H9 (cell line): ENCODE data around the gene DOCK10. TPM values are rescaled to one million over a fixed set of nuclear protein-coding genes. Genes with fewer than 3 reads are reported as not detected.

Experiments used
- DNase-seq: peaks from one replicate; pipeline ENCODE4 v3.0.0-alpha.2; 2017
- H2AFZ ChIP-seq: one replicate; pipeline ENCODE4 v1.6.1; 2013; ENCODE audit warnings: mild to moderate bottlenecking, low read length, control low read depth, moderate library complexity
- H2AK5ac ChIP-seq: 2 replicates; pipeline ENCODE4 v1.6.1; 2013; ENCODE audit warnings: low read length, control low read depth, mixed read lengths; ENCODE audit not compliant: insufficient read length
- H2BK120ac ChIP-seq: one replicate; pipeline ENCODE4 v1.6.1; 2013; ENCODE audit warnings: low read depth, mild to moderate bottlenecking, low read length, control low read depth, inconsistent platforms; ENCODE audit not compliant: poor library complexity, severe bottlenecking
- H2BK12ac ChIP-seq: 2 replicates; pipeline ENCODE4 v1.6.1; 2013; ENCODE audit warnings: low read length, control low read depth, mixed read lengths, low read depth; ENCODE audit not compliant: insufficient read length
- H2BK15ac ChIP-seq: 2 replicates; pipeline ENCODE4 v1.6.1; 2013; ENCODE audit warnings: low read depth, low read length, control low read depth
- H2BK20ac ChIP-seq: one replicate; pipeline ENCODE4 v1.6.1; 2013; ENCODE audit warnings: low read depth, mild to moderate bottlenecking, low read length, control low read depth, inconsistent platforms; ENCODE audit not compliant: poor library complexity, severe bottlenecking
- H2BK5ac ChIP-seq: 2 replicates; pipeline ENCODE4 v1.6.1; 2013; ENCODE audit warnings: low read length, control low read depth, mixed read lengths; ENCODE audit not compliant: insufficient read length
- H3K14ac ChIP-seq: 2 replicates; pipeline ENCODE4 v1.6.1; 2013; ENCODE audit warnings: low read length, control low read depth; ENCODE audit not compliant: insufficient read depth
- H3K18ac ChIP-seq: 2 replicates; pipeline ENCODE4 v1.6.1; 2013; ENCODE audit warnings: low read depth, mild to moderate bottlenecking, mixed read lengths, low read length, control low read depth; ENCODE audit not compliant: insufficient read length
- H3K23ac ChIP-seq: 2 replicates; pipeline ENCODE4 v1.6.1; 2013; ENCODE audit warnings: low read length, control low read depth, mixed read lengths, low read depth; ENCODE audit not compliant: insufficient read length
- H3K23me2 ChIP-seq: 2 replicates; pipeline ENCODE4 v1.6.1; 2013; ENCODE audit warnings: low read depth, mild to moderate bottlenecking, mixed read lengths, low read length, control low read depth; ENCODE audit not compliant: insufficient read length, poor library complexity, severe bottlenecking
- H3K27ac ChIP-seq: 2 replicates; pipeline ENCODE4 v1.5.1; 2013; ENCODE audit warnings: low read length, control low read depth, mixed read lengths, low read depth; ENCODE audit not compliant: insufficient read length
- H3K27me3 ChIP-seq: 2 replicates; pipeline ENCODE4 v1.6.1; 2013; ENCODE audit warnings: low read length, control low read depth, inconsistent platforms; ENCODE audit not compliant: insufficient read depth
- H3K4ac ChIP-seq: 2 replicates; pipeline ENCODE4 v1.6.1; 2013; ENCODE audit warnings: low read depth, mild to moderate bottlenecking, control low read depth, inconsistent platforms, low read length, moderate library complexity
- H3K4me1 ChIP-seq: 2 replicates; pipeline ENCODE4 v1.6.1; 2013; ENCODE audit warnings: low read length, control low read depth, inconsistent platforms; ENCODE audit not compliant: insufficient read depth
- H3K4me2 ChIP-seq: 2 replicates; pipeline ENCODE4 v1.6.1; 2013; ENCODE audit warnings: low read length, control low read depth, mixed read lengths; ENCODE audit not compliant: insufficient read length, insufficient read depth
- H3K56ac ChIP-seq: 2 replicates; pipeline ENCODE4 v1.6.1; 2013; ENCODE audit warnings: low read depth, mild to moderate bottlenecking, mixed read lengths, low read length, control low read depth; ENCODE audit not compliant: insufficient read length
- H3K79me1 ChIP-seq: 2 replicates; pipeline ENCODE4 v1.6.1; 2013; ENCODE audit warnings: low read depth, mild to moderate bottlenecking, moderate library complexity, low read length, control low read depth, inconsistent platforms; ENCODE audit not compliant: insufficient read depth, poor library complexity, severe bottlenecking
- H3K79me2 ChIP-seq: 2 replicates; pipeline ENCODE4 v1.6.1; 2013; ENCODE audit warnings: low read length, control low read depth, inconsistent platforms; ENCODE audit not compliant: insufficient read depth
- H3K9ac ChIP-seq: 2 replicates; pipeline ENCODE4 v1.6.1; 2013; ENCODE audit warnings: low read length, control low read depth, mixed read lengths; ENCODE audit not compliant: insufficient read length; ENCODE audit errors: extremely low read depth
- H3K9me3 ChIP-seq: one replicate; pipeline ENCODE4 v1.6.1; 2013; ENCODE audit warnings: low read depth, low read length, inconsistent platforms; ENCODE audit not compliant: control insufficient read depth
- H3T11ph ChIP-seq: one replicate; pipeline ENCODE4 v1.6.1; 2013; ENCODE audit warnings: mild to moderate bottlenecking, low read length, control low read depth, inconsistent platforms
- H4K20me1 ChIP-seq: one replicate; pipeline ENCODE4 v1.6.1; 2013; ENCODE audit not compliant: control insufficient read depth, insufficient read length, insufficient read depth
- H4K5ac ChIP-seq: 2 replicates; pipeline ENCODE4 v1.6.1; 2013; ENCODE audit warnings: low read depth, mild to moderate bottlenecking, mixed read lengths, low read length, control low read depth; ENCODE audit not compliant: insufficient read length
- H4K8ac ChIP-seq: replicated peaks from 2 replicates; pipeline ENCODE4 v1.6.1; 2013; ENCODE audit warnings: low read length, control low read depth, mixed read lengths, low read depth; ENCODE audit not compliant: insufficient read length
- H4K91ac ChIP-seq: 2 replicates; pipeline ENCODE4 v1.6.1; 2013; ENCODE audit warnings: low read depth, mild to moderate bottlenecking, moderate library complexity, mixed read lengths, low read length, control low read depth; ENCODE audit not compliant: insufficient read length
- H3K27ac Mint-ChIP-seq, 3 experiments: 2 replicates in 2 of 3; 3 replicates in 1 of 3; pipeline ENCODE4 v1.8.0; 2020 to 2021; ENCODE audit warnings: mixed read lengths in 3 of 3, mild to moderate bottlenecking in 1 of 3, moderate library complexity in 1 of 3
- H3K27me3 Mint-ChIP-seq: 2 replicates; pipeline ENCODE4 v1.8.0; 2021; ENCODE audit warnings: low read depth, mild to moderate bottlenecking, moderate library complexity, mixed read lengths
- H3K36me3 Mint-ChIP-seq, 3 experiments: 2 replicates in 2 of 3; 3 replicates in 1 of 3; pipeline ENCODE4 v1.8.0; 2020 to 2021; ENCODE audit warnings: low read depth in 3 of 3, mixed read lengths in 3 of 3; ENCODE audit not compliant: insufficient read depth in 1 of 3
- H3K4me1 Mint-ChIP-seq, 2 experiments: 2 replicates each; pipeline ENCODE4 v1.8.0; 2020; ENCODE audit warnings: mixed read lengths in 2 of 2
- H3K4me3 Mint-ChIP-seq, 2 experiments: 2 replicates in 1 of 2; 3 replicates in 1 of 2; pipeline ENCODE4 v1.8.0; 2020 to 2021; ENCODE audit warnings: mild to moderate bottlenecking in 2 of 2, mixed read lengths in 2 of 2, moderate library complexity in 1 of 2
- H3K9me3 Mint-ChIP-seq, 2 experiments: 2 replicates in 1 of 2; 3 replicates in 1 of 2; pipeline ENCODE4 v1.8.0; 2020; ENCODE audit warnings: mild to moderate bottlenecking in 2 of 2, mixed read lengths in 2 of 2, moderate library complexity in 1 of 2
- CTCF ChIP-seq: fragments of 200-600 bp; sonication (generic); conservative IDR thresholded peaks from 3 replicates; pipeline ENCODE4 v1.8.0; 2021; ENCODE audit warnings: antibody characterized with exemption, mild to moderate bottlenecking
- WGBS: extraction: QIAGEN DNeasy Blood & Tissue Kit; methylation state at CpG from one replicate; pipeline ENCODE4 v1.1.7; 2013; ENCODE audit warnings: missing lambda C conversion rate, low lambda C conversion rate, mixed read lengths; ENCODE audit not compliant: insufficient read length; ENCODE audit errors: extremely low coverage; 5-methylcytosine and 5-hydroxymethylcytosine counted together
- total RNA-seq: library from RNA; stranded (reverse); gene quantifications from 2 replicates; pipeline ENCODE4 v1.2.1, GENCODE V29; 2021

DOCK10 gene
- total RNA-seq, 1 experiment from 2014 or later: 0.79 TPM

GRCh38 chr2:225006730-225007129 is 35.5 kb downstream of the DOCK10 start:
- no peak overlapping the region for H2BK120ac ChIP-seq
- H3K4me2 ChIP-seq: no peak overlapping the region
- no peaks in the 10 kb centered on the region for H3K27me3 ChIP-seq
- H3K9me3 ChIP-seq: no peaks in the 10 kb centered on the region
- no peaks in the 10 kb centered on the region for H3K79me1 ChIP-seq
- H4K5ac ChIP-seq: no peak overlapping the region
- no peak overlapping the region for H2BK12ac ChIP-seq
- H4K8ac ChIP-seq: no peak overlapping the region
- H3K14ac ChIP-seq: no peak overlapping the region
- no peak for DNase-seq
- no peak overlapping the region for H3K4ac ChIP-seq
- H2AK5ac ChIP-seq: no peak overlapping the region
- H3K56ac ChIP-seq: no peak overlapping the region
- no peak overlapping the region for H3T11ph ChIP-seq
- no peak overlapping the region for H3K23ac ChIP-seq
- Mint-ChIP-seq H3K4me3 (no peak overlapping the region), H3K27ac (no peak overlapping the region), H3K9me3 (no peaks in the 10 kb centered on the region; a peak in 1 of 5 replicates), H3K27me3 (no peaks in the 10 kb centered on the region), H3K36me3 (no peaks in the 10 kb centered on the region), H3K4me1 (peaks cover 9 to 19% of the 10 kb centered on the region in 2 experiments)
- no peak for TF ChIP-seq CTCF
- H3K27ac ChIP-seq: no peak overlapping the region
- H3K9ac ChIP-seq: no peak overlapping the region
- H2BK5ac ChIP-seq: no peak overlapping the region
- no peak overlapping the region for H3K18ac ChIP-seq
- no peaks in the 10 kb centered on the region for H4K20me1 ChIP-seq
- whole genome bisulfite sequencing: no CpG with 5 or more reads among the region's 2 CpGs
- no peaks in the 10 kb centered on the region for H3K79me2 ChIP-seq
- no peaks in the 10 kb centered on the region for H3K23me2 ChIP-seq
- H4K91ac ChIP-seq: no peak overlapping the region
- no peaks in the 10 kb centered on the region for H3K4me1 ChIP-seq
- no peak overlapping the region for H2BK20ac ChIP-seq
- H2BK15ac ChIP-seq: no peak overlapping the region
- H2AFZ ChIP-seq: no peak overlapping the region
